ENCODE measurements around the gene MSI2. TPM values are rescaled to one million over a fixed set of nuclear protein-coding genes. Genes with fewer than 3 reads are reported as not detected.
A peak's percentile ranks its signal among the peaks of the same experiment; 100 is the strongest.

The MSI2 gene
- total and polyA plus RNA-seq, 2 experiments from 2014 or later, result 15.7 to 76.4 TPM

GRCh38 chr17:57707892-57708291 lies 451.6 kb downstream of the MSI2 start:
- Histone ChIP-seq H3K4me3 (no peak overlapping the region), H3K27ac (peak overlapping the region; percentile 26), H3K4me1 (ENCODE audit: low read depth) (peaks cover 17% of the 10 kb centered on the region), H3K9me3 (ENCODE audit: low read depth) (no peaks in the 10 kb centered on the region), H3K36me3 (no peaks in the 10 kb centered on the region), H3K27me3 (peaks cover 3% of the 10 kb centered on the region)
- peak; percentile 12 to 53 for DNase-seq (ENCODE audit: low read depth in 1 of 2, low spot score in 1 of 2)
- TF ChIP-seq CTCF (IDR thresholded peaks at IDR 0.05; ENCODE audit: low read depth, low read length), result no peak

GRCh38 chr17:57708410-57708809 lies 452.1 kb downstream of the MSI2 start:
- Histone ChIP-seq H3K4me3 (no peak overlapping the region), H3K27me3 (peaks cover 6% of the 10 kb centered on the region), H3K36me3 (no peaks in the 10 kb centered on the region), H3K27ac (no peak overlapping the region), H3K4me1 (ENCODE audit: low read depth) (peaks cover 17% of the 10 kb centered on the region), H3K9me3 (ENCODE audit: low read depth) (no peaks in the 10 kb centered on the region)
- DNase-seq (ENCODE audit: low read depth in 1 of 2, low spot score in 1 of 2), result peak in 1 of 2 donors; percentile 24
- TF ChIP-seq CTCF (IDR thresholded peaks at IDR 0.05; ENCODE audit: low read depth, low read length), result no peak

- TF ChIP-seq CTCF (IDR thresholded peaks at IDR 0.05; ENCODE audit: low read depth, low read length), result no peak
- Histone ChIP-seq H3K9me3 (ENCODE audit: low read depth) (no peaks in the 10 kb centered on the region), H3K4me3 (no peak overlapping the region), H3K4me1 (ENCODE audit: low read depth) (no peaks in the 10 kb centered on the region), H3K36me3 (no peaks in the 10 kb centered on the region), H3K27me3 (peaks cover 16% of the 10 kb centered on the region), H3K27ac (no peak overlapping the region)
- no peak for DNase-seq (ENCODE audit: low read depth in 1 of 2, low spot score in 1 of 2)
Measured at GRCh38 chr17:57713140-57713539, 456.8 kb downstream of the MSI2 start.

- DNase-seq (ENCODE audit: low read depth in 1 of 2, low spot score in 1 of 2), result no peak
- no peak for TF ChIP-seq CTCF (IDR thresholded peaks at IDR 0.05; ENCODE audit: low read depth, low read length)
- peaks cover 19% of the 10 kb centered on the region for H3K27me3 ChIP-seq
Measured at GRCh38 chr17:57714665-57715180, 458.4 kb downstream of the MSI2 start.

GRCh38 chr17:57715981-57716380 lies 459.7 kb downstream of the MSI2 start:
- no peaks in the 10 kb centered on the region for H3K4me1 ChIP-seq (ENCODE audit: low read depth)
- no peak for TF ChIP-seq CTCF (IDR thresholded peaks at IDR 0.05; ENCODE audit: low read depth, low read length)
- no peak overlapping the region for H3K27ac ChIP-seq

More at GRCh38 chr17:57714665-57715180, 458.4 kb downstream of the MSI2 start:
- Histone ChIP-seq H3K36me3 (no peaks in the 10 kb centered on the region), H3K9me3 (ENCODE audit: low read depth) (no peaks in the 10 kb centered on the region), H3K4me1 (ENCODE audit: low read depth) (no peaks in the 10 kb centered on the region), H3K27ac (no peak overlapping the region), H3K4me3 (no peak overlapping the region)

More at GRCh38 chr17:57715981-57716380, 459.7 kb downstream of the MSI2 start:
- H3K9me3 ChIP-seq (ENCODE audit: low read depth), result no peaks in the 10 kb centered on the region
- DNase-seq (ENCODE audit: low read depth in 1 of 2, low spot score in 1 of 2), result no peak
- no peak overlapping the region for H3K4me3 ChIP-seq
- peaks cover 19% of the 10 kb centered on the region for H3K27me3 ChIP-seq
- no peaks in the 10 kb centered on the region for H3K36me3 ChIP-seq
